ENCODE measurements around the gene TSPEAR. TPM values are rescaled to one million over a fixed set of nuclear protein-coding genes. Genes with fewer than 3 reads are reported as not detected.

TSPEAR gene
- total RNA-seq, 1 donor from 2014 or later: 0.15 TPM

- DNase-seq (ENCODE audit: low spot score): no peak
- no peaks in the 10 kb centered on the region for H3K9me3 Mint-ChIP-seq (ENCODE audit: low read depth)
These were observed 29.4 kb upstream of the TSPEAR start for GRCh38 chr21:44740742-44741141.

DNA sequence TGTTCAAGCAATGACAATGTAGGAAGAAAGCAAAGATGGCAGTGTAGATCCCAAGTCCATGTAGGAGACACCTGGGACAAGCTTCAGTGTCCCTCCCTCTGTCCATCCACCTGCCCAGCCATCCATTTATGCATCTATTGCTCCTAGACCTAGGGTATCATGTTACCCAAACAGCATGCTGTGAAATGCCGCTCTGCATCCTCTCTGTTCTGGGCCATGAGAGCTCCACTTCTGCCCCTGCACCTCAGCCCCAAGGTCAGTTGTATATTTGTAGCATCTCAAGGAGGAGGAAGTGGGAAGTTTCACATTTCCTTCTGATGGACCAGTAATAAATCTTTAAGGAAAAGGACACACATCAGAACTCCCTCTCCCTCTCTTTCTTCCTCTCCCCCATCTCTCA lies 27.9 kb upstream of the TSPEAR start:
- DNase-seq (ENCODE audit: low spot score): no peak
- no peak overlapping the region for H3K4me3 Mint-ChIP-seq (ENCODE audit: unreplicated experiment)
- no peak overlapping the region for H3K27ac Mint-ChIP-seq (ENCODE audit: unreplicated experiment)

More at GRCh38 chr21:44740742-44741141, 29.4 kb upstream of the TSPEAR start:
- no peak overlapping the region for H3K27ac Mint-ChIP-seq (ENCODE audit: unreplicated experiment)
- H3K4me3 Mint-ChIP-seq (ENCODE audit: unreplicated experiment): no peak overlapping the region
- H3K36me3 Mint-ChIP-seq (ENCODE audit: low read depth): no peaks in the 10 kb centered on the region
- H3K4me1 Mint-ChIP-seq (ENCODE audit: low read depth): peaks cover 9% of the 10 kb centered on the region
- H3K27me3 Mint-ChIP-seq (ENCODE audit: low read depth): peaks cover 28% of the 10 kb centered on the region
- TF ChIP-seq, protein P1, sequence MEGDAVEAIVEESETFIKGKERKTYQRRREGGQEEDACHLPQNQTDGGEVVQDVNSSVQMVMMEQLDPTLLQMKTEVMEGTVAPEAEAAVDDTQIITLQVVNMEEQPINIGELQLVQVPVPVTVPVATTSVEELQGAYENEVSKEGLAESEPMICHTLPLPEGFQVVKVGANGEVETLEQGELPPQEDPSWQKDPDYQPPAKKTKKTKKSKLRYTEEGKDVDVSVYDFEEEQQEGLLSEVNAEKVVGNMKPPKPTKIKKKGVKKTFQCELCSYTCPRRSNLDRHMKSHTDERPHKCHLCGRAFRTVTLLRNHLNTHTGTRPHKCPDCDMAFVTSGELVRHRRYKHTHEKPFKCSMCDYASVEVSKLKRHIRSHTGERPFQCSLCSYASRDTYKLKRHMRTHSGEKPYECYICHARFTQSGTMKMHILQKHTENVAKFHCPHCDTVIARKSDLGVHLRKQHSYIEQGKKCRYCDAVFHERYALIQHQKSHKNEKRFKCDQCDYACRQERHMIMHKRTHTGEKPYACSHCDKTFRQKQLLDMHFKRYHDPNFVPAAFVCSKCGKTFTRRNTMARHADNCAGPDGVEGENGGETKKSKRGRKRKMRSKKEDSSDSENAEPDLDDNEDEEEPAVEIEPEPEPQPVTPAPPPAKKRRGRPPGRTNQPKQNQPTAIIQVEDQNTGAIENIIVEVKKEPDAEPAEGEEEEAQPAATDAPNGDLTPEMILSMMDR (IDR thresholded peaks at IDR 0.05): no peak

GRCh38 chr21:44738621-44739020 lies 27.2 kb upstream of the TSPEAR start:
- no peak for DNase-seq (ENCODE audit: low spot score)
- Mint-ChIP-seq H3K27me3 (ENCODE audit: low read depth) (peaks cover 18% of the 10 kb centered on the region), H3K4me3 (ENCODE audit: unreplicated experiment) (no peak overlapping the region), H3K36me3 (ENCODE audit: low read depth) (no peaks in the 10 kb centered on the region), H3K27ac (ENCODE audit: unreplicated experiment) (no peak overlapping the region), H3K4me1 (ENCODE audit: low read depth) (peaks cover 9% of the 10 kb centered on the region), H3K9me3 (ENCODE audit: low read depth) (no peaks in the 10 kb centered on the region)
- TF ChIP-seq, protein P1 (IDR thresholded peaks at IDR 0.05): no peak

More for the DNA sequence above, 27.9 kb upstream of the TSPEAR start:
- Mint-ChIP-seq H3K27me3 (ENCODE audit: low read depth) (peaks cover 21% of the 10 kb centered on the region), H3K4me1 (ENCODE audit: low read depth) (peaks cover 9% of the 10 kb centered on the region), H3K36me3 (ENCODE audit: low read depth) (no peaks in the 10 kb centered on the region), H3K9me3 (ENCODE audit: low read depth) (no peaks in the 10 kb centered on the region)
- TF ChIP-seq, protein P1 (IDR thresholded peaks at IDR 0.05): no peak

- DNase-seq (ENCODE audit: low spot score): no peak
- TF ChIP-seq, protein P1 (IDR thresholded peaks at IDR 0.05): no peak
- Mint-ChIP-seq H3K27me3 (ENCODE audit: low read depth) (peaks cover 24% of the 10 kb centered on the region), H3K9me3 (ENCODE audit: low read depth) (no peaks in the 10 kb centered on the region), H3K36me3 (ENCODE audit: low read depth) (no peaks in the 10 kb centered on the region), H3K4me1 (ENCODE audit: low read depth) (peaks cover 9% of the 10 kb centered on the region), H3K4me3 (ENCODE audit: unreplicated experiment) (no peak overlapping the region), H3K27ac (ENCODE audit: unreplicated experiment) (no peak overlapping the region)
These were observed 26.5 kb upstream of the TSPEAR start for GRCh38 chr21:44737706-44738354.

- Mint-ChIP-seq H3K4me3 (ENCODE audit: unreplicated experiment) (no peak overlapping the region), H3K27ac (ENCODE audit: unreplicated experiment) (no peak overlapping the region), H3K36me3 (ENCODE audit: low read depth) (no peaks in the 10 kb centered on the region), H3K4me1 (ENCODE audit: low read depth) (peaks cover 9% of the 10 kb centered on the region), H3K9me3 (ENCODE audit: low read depth) (no peaks in the 10 kb centered on the region), H3K27me3 (ENCODE audit: low read depth) (peaks cover 32% of the 10 kb centered on the region)
- TF ChIP-seq, protein P1 (IDR thresholded peaks at IDR 0.05): no peak
- no peak for DNase-seq (ENCODE audit: low spot score)
These were observed 25.1 kb upstream of the TSPEAR start for GRCh38 chr21:44736291-44737004.

Data from chondrocyte (in vitro differentiated cells).